GM19455 (cell line): Measurements from ENCODE around the gene RBFOX1.
"Not testable (repeated sequence)": the region's sequence is repeated elsewhere in the genome, so short reads cannot be mapped to it uniquely, and the experiment has no call there.

Source experiments
- ATAC-seq: cut with Tn5 transposase; IDR thresholded peaks from one replicate; pipeline ENCODE4 v1.9.1; 2021; ENCODE audit not compliant: unreplicated experiment

The RBFOX1 gene

DNA sequence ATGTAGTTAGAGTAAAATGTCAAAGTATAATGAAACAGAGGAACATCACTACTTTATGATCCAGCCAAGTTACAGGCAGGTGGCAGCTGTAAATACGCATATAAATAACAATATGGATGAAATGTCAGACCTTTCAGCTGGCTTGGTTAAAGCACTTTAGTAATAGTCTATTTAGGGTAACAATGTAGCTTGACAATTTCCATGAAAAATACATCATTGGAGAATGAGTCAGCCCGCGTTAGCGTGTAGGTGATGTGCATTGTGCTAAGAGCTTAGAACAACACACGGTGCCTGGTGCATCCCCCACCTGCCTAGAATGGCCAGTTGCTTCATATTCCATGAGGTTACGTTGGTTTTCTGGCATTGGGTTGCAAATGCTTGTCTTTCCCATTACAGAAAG, 119.4 kb downstream of the RBFOX1 start:
- no peak for ATAC-seq

DNA sequence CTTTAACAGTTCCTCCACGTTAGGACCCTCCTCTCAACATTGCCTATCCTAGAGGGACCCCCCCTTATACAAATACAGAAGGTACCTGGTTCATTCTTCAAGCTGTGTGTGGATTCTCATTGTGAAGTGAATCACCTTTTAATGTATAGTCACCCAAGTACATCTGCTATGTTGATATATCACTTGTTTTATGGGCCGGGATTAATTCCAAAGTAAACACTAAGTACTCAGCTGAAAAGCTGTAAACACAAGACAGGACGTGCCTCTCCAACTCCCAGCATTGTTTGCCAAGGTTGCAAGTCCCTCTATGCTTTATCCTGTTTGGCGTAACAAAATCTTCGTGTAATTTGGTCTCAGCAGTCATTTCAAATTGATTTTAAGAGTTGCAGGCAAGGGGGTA, 123.6 kb downstream of the RBFOX1 start:
- no peak for ATAC-seq

DNA sequence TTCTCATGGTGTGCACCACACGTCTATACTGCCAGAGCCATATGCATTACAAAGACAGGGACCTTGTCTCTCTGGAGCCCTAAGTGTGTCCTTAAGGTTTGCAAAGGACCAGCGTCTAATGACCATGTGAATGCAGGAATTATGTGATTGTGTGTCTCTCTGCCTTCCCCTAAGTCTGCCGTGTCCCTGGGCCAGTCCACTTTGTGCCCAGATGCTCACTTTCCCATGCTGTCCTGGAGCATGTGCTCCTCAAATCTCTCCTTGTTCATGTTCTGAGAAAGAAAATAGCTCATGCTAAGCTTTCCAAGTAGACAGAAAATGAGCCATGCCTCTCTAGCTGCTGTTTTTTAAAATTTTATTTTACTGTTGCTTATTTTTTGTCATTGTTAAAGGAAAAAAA, 125.5 kb downstream of the RBFOX1 start:
- no peak for ATAC-seq

DNA sequence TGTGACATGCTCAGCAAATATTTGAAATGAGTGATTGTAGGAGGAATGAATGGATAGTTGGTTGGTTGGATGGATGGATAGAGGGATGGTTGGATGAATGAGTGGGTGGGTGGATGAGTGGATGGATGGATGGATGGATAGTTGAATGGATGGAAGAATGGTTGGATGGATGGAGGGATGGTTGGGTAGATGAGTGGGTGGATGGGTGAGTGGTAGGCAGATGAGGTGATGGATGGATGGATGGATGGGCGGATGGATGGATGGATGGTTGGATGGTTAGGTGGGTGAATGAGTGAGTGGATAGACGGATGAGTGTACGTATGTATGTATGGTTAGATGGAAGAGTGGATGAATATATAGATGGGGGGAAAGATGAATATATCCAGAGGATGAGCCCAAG, 137.7 kb downstream of the RBFOX1 start:
- ATAC-seq: no peak

DNA sequence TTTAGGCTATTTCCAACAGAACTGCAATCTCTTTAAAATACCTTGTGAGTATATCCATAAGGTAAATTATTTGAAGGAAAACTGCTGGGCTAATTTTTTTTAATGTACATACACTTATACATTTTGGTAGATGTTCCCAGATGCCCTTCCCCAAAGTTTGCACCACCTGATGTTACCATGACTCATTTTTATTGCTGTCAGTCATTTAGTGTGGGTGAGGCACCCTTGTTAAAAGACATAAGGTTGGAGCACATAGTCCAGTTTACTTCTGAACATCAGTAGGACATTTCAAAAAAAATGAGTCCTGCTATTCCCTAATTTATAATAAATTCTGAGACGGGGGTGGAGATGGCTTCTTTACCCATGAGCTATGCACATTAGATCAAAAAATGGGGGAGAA, 138.6 kb downstream of the RBFOX1 start:
- ATAC-seq: no peak

DNA sequence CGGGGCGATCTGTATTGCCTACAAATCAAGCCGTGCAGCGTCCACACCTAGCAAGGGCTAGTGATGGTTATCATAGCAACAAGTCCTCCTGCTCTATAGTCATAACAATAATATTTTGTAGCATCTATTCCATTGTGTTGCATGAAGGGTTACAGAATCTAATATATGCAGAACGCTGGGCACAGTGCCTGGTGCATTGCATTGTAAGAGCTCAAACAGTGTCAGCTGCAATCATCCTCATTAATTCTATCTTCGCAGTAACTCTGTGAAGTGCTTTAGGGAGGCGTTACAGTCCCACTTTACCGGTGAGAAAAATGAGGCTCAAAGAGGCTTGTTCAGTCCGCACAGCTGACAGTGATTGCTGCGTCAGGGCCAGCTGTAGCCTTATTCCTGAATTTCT, 149.4 kb downstream of the RBFOX1 start:
- no peak for ATAC-seq

DNA sequence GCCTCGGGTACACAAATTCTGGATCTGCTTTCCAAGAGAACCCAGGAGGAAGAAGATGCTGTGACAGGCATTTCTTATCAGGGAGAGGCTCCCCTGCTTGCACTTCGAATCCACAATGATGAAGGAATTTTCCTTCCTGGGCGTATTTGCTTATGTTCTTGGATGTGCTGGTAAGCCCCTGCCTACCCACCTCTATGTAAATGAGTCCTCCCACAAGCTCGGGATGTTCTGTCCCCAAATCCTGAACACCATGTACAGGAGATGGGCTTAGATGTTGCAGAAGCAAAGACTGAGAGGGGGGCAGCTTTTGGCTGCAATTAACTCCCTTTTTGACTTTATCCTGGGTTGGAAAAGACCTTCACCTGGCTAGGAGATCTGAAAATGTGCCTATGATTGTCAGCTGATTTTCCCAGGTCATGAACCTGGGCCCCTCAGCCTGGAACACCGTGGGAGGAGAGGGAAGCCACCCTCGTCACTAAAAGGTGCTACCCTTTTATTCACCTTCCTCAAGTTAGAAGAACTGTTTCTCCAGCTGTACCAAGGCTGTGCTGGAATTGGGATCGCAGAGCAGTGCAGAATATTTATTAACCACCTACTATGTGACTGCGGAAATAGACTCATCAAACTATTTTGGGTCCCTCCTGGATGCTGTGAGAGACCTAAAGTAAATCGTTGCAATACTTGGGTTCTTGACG, 150.1 kb downstream of the RBFOX1 start:
- ATAC-seq: no peak

DNA sequence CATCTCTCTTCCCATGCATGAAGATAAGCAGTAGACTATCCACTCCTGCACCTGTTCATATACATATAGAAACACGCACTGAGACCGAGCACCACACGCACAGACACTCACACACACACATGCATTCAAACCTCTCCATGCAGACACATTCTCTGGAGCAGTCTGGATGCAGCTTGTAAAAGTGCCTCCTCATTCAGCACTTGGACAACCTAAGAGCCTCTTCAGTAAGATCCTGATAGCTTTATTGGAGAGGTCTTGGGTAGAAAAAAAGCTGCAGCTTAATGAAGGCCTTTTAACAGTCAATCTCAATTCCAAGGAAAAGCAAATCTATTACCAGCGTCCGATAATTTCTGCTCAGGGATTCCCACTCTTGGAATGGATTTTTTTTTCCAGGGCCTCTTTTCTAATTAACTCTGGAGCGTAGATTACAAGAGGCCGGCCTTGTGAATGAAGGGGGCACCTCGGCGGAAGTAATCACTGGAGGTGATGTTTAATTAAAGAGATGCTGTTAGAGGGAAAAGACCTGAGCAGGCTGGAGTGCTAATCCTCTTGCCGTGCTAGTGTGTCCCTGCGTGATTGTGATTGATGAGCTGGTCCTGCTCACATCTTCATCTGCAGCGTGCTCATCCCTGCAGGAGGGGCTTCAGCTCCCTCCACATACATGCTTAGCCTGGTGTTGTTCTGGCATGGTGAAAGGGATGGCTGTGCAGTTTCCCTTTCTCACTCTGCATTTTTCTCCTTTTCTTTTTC, 155.1 kb downstream of the RBFOX1 start:
- no peak for ATAC-seq

DNA sequence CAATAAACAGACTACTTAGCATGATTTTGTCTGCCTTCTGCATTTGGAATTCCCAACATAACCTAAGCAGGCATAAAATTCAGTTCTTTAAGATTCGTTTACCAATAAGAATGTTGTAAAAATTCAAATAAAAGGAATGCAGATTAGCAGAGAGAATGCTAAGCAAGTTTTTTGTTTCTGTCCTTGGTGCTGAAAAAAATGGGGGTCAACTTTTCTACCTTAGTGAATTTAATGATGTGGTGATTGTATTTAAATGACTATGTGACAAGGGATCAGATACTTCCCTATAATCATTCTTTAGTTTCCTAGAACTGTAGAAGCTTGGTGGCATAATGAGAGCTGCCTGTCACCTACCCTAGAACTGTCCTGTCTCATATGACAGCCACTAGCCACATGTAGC, 159.5 kb downstream of the RBFOX1 start:
- no peak for ATAC-seq

DNA sequence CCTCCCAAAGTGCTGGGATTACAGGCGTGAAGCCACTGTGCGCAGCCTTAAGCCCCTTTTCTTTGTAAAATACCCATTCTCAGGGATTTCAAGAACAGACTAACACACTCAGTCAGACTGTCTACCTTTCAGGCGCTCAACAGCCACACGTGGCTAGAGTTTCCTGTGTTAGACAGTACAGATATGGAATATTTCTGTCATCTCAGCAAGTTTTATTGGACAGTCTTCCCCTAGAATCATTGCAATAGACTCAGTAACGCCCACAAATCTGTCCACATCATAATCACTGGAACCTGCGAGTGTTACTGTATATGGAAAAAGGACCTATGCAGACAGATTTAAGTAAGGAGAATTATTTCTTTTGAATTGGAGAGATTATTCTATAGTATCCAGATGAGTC, 160.5 kb downstream of the RBFOX1 start:
- ATAC-seq: no peak

DNA sequence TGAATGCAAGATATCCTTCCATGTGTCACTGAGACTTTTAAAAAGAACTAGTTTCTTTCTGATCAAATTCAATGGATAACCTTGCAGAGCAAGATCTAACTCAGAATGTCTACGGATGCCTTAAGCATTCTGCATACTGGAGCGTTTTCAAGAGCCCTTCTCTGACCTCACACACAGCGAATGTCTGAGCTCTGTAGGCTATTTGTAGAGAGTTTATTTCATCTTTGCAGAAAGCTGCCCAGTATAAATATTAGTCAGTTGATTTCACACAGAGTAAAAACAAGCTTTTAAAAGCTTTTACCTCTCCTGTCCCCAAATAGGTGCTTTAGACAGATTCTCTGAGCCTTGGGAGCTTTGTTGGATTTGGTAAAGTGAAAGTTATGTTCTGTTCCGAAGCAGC, 165.0 kb downstream of the RBFOX1 start:
- no peak for ATAC-seq

DNA sequence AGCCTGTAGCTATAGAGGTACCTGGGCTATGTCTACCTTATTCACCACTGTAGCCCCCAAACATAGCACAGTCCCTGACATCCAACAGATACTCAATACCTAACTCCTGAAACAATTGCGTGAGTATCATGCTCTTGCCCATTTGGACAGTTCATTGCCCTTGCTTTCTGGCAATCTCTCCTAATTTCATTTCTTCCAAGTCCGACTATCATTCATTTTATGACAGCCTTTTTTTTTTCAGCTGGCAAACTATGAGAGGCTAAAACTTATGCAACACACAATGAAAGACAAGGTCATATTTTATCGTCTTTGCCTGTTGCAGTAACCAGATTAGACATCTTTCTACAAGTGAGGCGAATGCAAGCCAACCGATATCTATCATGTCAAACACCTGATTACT, 169.2 kb downstream of the RBFOX1 start:
- no peak for ATAC-seq

DNA sequence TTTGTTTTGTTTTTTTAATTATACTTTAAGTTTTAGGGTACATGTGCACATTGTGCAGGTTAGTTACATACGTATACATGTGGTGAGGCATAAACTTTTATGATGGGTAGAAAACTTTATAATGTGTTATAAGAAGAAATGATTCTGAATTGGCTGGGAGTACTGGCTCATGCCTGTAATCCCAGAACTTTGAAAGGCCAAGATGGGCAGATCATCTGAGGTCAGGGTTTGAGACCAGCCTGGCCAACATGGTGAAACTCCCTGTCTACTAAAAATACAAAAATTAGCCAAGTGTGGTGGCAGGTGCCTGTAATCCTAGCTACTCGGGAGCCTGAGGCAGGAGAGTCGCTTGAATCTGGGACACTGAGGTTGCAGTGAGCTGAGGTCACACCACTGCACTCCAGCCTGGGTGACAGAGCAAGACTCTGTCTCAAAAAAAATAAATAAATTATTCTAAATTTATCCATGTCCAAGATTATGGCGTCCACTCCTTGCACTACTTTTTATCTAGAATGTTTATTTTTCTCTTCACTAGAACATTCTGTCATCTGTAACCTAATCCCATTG, 170.0 kb downstream of the RBFOX1 start:
- not testable (repeated sequence) for ATAC-seq

DNA sequence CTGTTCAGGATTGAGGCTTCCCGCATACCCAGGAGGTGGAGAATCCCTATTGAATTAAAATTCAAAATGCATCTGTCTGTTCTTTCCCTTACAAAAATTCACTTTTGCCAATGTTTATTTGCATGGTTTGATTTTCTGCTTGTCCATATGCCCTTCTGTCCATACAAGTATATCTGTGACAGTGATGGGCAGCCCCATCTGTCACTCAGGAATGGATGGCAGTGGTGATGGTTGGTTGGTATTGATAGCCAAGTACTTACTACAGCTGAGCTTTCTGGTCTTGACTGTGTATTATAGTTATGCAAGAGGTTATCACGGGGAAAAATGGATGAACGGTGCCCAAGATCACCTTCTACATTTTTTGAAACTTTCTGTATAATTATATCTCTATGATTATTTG, 171.0 kb downstream of the RBFOX1 start:
- ATAC-seq: no peak

DNA sequence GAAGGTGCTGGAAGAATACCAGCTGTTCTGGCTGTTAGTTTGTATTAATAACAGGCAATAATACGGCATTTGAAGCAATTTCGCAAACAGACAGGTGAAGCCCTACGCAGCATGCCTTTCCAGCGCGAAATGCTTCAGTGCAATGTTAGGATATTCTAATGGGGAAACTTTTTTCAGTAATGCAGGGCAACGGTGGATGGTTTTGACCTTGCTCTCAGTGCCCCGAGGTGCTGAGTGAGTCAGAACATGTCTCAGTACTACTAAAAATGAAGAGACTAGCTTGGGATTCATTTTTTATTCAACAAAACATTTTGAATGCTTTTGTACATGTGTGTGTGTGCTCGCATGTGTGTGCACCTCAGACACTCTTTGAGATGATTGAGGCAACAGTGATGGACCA, 172.2 kb downstream of the RBFOX1 start:
- no peak for ATAC-seq

DNA sequence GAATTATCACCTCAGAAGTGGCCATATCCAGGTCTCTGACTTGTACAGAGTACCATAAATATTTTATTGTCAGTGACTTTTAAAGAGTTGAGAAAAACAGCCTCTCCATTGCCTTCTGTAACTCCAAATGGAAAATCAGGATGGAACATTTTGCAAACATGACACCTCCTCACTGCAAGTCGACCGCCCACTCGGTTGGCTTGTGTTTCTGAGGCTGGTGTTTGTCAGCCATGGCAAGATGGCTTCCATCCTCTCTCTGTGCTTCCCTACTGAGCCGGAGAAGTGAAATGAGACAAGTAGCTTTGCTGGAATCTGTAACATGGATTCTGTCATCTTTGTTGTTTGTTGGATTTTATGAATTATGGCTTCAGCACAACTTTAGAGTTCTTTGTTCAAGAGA, 172.8 kb downstream of the RBFOX1 start:
- no peak for ATAC-seq

DNA sequence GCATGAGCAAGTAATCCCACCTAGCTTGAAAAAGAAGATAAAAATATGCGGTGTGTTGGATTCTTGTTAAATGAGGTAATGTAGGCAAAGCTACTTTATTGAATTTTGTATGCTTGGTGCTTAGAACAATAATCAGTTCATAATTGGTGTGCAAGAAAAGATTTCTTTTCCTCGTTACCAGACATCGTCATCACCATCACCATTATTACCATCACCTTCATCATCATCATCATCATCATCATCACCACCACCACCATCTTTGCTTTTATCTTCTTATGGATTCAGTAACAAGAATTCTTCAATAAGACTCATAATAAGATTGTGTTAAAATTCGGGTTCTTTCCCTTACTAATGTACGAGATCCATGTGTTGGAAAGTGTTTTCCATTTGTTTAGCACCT, 173.7 kb downstream of the RBFOX1 start:
- ATAC-seq: no peak

DNA sequence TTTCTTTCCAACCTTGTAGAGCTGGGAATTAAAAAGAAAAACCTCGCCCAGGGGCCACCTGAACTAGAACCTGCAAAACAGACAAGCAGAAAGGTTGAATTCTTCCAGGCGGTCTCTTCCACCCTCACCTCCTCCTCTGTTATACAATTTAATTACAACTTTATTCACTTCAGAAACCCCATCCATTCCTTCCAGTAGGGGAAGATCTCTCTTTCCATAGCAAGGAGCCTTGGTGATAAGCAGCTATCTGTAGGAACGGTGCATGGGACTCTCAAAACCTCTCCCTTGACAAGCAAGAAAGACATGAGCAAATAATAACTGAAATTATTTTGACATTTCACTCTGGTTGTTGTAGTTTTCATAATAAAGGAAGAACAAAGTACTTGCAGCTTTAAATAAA, 176.0 kb downstream of the RBFOX1 start:
- ATAC-seq: no peak

DNA sequence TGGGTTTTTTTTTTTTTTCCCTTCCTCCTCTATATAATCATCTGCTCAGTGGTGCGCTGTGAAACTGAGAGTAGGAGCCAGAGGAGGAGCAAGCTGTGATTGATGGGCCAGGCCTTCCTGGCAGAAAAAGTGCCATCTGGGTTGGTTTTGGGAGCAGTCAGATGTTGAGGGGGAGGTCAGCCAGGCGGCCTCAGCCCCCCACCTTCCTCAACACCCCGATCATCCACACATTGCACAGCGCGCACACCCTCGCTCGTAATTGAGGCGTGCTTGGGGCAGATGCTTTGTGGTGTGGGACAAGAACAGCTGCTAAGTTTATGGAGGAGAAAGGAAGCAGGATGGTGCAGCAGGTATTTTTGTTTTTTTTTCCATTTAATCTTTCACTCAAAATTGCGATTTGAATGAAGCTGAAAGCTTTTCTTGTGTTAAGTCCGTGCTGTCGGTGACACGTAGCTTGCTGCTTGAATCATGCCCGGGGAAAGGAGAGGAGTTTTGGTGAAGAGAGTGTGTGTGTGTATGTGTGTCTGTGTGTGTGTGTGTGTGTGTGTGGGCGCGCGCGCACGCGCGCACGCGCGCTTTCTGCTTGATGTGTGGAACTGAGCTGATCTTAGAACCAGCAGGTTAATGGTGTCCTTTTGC, 177.4 kb downstream of the RBFOX1 start:
- no peak for ATAC-seq

DNA sequence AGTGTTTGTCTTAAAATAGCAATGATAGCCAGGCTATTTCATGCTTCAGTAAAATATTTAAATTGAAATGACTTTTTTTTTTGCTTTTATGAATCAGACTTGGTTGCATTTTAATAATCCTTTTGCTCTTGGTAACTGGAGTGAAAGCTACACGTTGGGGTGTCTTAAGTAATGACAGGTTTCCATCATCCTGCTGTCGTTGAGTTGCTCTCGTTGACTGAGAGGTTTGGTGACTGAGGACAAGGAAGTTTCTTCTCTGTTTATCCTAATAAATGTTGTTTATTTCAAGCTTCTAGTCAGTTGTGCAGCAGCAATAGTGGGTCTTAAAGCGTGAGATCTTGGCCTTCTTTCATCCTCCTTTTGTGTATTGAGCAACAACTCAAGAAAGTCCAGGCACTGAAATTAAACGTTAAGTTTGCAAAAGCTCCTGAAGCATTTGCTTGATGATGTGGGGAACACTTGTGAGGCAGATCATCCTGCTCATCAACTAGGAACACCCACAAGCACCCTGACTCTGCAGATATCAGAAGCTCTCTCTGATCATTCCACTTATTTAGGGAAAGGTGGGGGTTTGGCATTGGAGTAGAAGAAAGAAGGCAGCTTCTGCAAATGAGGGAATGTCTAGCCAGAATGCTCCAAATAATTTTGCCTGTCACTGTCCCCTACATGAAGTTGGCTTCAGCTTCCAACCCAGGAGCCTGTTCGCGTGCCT, 179.1 kb downstream of the RBFOX1 start:
- no peak for ATAC-seq

DNA sequence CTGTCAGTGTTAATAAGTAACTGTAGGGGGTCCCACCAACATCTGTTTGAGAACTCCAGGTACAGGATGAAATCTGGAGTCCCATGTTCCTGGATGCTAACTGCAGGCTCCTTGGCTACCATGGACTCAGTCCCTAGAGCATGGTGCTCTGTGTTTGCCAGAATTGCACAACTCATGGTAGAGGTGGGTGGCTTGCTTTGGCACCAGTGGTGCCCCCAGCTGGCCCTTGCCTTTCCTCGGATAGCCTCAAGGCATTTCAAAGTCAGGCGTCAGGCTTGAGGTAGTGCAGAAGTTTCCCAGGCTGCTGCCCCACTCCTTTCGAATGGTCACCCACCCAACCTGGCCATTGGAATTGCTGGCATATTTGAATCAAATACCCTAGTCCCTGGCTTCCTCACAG, 179.9 kb downstream of the RBFOX1 start:
- no peak for ATAC-seq
